CD4-positive, alpha-beta T cell treated with Interleukin-17A for 1 hour (primary cell): ENCODE data around the gene ROBO1.

Experiments used
- DNase-seq: peaks from one replicate; pipeline ENCODE4 v3.0.0-alpha.2; 2020

The ROBO1 gene

DNA sequence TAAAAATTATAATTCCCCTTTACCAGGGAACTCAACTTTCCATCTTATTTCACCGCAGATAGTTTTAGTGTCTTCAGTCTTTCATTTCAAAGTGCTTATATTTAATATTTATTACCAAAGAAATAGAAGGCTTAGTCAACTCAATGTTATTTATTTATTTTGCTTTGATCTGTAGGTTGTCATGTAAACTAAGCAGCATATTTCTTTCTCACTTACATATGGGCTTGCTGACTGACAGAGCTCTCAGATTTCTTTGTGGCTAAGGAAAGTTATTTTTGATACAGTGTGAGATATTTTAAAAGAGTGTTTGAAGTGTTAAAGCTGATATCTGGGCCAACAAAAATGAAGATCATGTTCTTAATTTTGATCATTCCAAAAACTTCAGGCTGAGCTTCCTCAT is 331.4 kb downstream of the ROBO1 start:
- no peak for DNase-seq

GRCh38 chr3:79427081-79427480 is 340.7 kb downstream of the ROBO1 start:
- no peak for DNase-seq

DNA sequence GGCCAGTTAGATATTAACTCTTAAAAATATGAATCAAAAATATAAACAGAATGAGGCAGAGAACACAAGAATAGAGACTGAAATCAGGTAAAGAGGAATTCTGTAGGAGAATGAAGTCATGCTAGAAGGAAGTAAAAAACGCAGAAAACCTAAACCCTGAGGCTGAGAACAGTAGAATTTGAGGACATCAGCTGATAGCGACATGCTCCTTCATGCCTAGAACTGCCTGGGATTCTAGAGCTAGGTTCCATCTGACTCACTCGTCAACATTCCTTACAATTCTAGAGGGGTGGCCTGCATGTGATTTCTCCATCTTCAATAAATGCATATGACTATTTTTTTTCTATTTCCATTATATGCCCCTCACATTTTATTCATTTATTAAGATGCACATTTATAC is 343.0 kb downstream of the ROBO1 start:
- DNase-seq, result no peak

DNA sequence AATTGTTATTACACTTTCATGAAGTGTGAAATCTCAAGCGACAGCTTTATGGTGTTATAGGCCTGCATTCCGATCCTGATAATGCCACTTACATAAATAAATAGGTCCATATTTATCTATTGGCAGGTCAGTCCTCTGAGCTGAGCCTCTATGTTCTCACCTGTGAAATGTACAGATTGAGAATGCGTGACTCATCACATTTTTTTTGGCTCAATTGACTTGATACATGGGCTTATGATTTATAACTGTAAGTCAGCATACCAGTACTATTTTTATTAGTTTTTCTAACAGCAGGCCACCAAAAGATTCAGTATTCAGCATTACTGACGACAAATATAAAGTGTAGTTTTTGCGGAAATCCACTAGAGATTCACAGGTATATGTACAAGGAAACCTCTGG is 344.4 kb downstream of the ROBO1 start:
- DNase-seq, result no peak

DNA sequence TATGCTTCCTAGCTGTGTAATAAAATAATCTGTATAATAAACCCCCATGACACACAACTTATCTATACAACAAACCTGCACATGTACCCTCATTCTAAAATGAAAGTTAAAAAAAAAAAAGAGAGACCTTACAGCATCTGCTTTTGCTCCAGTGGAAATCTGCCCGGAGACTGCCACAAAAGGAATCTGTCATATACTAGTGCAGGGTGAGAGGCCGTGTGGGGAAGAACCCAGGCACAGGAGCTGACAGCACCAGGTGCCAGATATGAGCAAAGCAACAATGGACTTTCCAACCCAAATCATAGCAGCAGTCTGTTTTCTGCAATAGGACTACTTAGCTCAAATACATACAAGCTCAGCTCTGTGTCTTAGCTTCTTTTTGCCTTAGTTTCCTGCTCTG is 346.5 kb downstream of the ROBO1 start:
- no peak for DNase-seq

DNA sequence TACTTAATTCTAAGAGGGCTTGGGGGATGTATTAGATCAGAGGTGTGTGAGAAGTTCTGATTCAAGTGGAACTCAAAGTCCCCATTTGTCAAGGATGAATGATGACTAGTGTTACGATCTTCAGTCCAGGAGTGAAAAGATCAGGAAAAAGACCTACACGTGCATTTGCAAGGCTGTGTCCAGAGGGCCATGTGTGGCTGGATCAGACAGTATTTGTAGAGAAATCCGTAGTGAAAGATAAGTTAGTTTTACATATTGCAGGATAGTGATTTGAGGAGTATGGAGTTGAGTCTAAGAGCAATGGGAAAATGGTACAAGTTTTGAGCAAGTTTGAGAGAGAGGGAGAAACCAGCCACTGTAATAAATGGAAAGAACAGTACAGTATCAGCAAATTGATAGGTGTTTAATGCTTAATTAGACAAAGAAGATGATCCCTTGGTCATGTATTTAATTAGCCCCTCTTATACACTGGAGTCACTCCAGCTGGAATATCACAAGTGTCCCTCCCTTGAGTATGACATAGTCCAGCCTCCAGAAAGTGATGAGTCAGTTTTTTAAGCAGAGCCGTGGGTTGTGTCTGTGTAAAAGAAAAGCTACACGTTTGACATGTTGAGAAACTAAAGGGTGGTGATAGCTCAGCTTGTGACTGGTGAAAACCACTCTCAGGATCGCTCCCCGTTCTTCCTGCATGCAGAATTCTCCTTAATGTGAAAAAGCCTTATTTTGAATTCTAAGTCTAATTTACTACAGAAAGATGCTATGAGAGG is 348.8 kb downstream of the ROBO1 start:
- no peak for DNase-seq

DNA sequence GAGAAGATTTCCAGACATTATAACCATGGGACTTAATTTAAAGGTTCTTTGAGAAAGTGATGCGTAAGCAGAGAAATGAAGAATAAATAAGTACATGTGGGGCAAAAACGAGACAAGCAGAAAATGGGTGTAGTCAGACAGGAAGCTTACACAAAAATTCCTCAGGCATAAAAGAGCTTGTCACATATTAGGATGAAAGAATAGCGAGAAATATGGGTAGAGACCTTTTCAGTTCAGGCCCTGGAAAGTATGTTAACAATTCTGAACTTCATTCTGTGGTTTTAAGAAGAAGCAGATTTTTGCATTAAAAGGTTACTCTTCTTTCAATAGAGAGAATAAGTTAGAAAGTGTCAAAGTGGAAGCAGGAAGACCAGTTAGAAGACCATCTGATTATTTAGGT is 352.4 kb downstream of the ROBO1 start:
- no peak for DNase-seq

DNA sequence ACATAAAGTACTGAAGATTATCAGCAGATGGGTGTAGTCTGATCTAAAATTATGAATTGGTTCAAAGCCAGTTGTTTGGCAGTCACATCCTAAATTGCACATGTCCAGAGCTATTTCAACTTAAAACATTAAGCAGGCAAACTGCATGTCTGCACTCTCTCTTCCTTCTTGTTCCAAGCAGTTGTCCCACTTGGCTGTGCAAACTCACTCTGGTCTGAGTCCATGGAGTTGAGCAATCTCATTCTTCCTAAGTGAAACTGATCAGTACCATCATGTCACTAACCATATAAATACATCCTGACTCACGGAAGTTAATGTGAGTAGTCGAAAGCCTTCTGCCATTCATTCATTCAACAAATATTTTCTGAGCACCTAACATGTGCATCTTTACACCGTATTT is 353.0 kb downstream of the ROBO1 start:
- DNase-seq, result no peak

DNA sequence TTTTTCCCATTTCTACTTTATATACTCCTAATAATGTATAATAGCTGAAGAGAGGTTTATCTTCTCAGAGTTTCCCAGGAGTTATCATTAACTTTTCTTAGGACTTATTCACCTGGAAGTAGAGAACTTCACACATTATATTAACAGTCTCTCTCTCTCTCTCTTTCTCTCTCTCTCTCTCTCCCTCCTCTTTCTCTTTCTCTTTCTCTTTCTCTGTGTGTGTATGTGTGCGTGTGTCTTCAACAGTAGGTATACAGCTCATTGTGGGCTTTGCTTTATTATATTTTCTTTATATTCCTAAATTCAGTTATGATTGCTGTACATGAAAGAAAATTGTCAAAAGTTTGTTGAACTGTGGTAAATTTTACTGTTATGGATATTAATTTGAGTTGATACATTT is 353.8 kb downstream of the ROBO1 start:
- DNase-seq, result no peak

- no peak for DNase-seq
Measured at GRCh38 chr3:79412537-79412936, 355.3 kb downstream of the ROBO1 start.

- DNase-seq, result no peak
Measured at GRCh38 chr3:79410617-79411016, 357.2 kb downstream of the ROBO1 start.

DNA sequence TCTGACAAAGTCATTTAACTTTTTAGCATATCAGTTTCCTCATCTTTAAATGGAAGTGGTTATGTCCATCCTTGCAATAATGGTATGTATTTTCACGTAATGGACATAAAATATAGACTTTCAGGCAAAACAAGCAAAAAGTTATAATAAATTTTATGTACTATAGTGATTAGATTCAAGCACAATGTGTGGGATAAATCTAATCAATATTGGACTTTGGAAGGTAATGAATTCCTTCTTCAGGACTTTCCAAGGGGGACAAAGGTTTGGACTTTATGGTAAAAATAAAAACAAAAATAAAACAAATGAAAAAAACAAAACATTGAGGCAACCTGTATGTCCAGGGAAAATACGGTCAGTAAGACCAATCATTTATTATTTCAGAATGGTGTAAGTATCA is 357.7 kb downstream of the ROBO1 start:
- no peak for DNase-seq

DNA sequence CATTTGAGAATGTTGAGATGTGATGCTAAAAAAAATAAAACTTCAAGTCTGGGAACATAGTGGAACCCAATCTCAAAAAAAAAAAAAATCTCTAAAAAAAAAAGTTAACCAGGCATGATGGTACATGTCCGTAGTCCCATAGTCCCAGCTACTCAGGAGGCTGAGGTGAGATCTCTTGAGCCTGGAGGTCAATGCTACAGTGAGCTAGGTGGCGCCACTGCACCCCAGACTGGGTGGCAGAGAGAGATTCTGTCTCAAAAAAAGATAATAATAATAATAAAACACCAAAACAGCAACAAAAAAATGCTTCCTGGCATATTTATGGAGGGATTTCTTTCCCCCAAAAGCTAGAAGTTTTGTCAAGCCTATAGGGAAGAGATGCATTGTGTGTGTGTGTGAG is 361.6 kb downstream of the ROBO1 start:
- DNase-seq, result no peak

DNA sequence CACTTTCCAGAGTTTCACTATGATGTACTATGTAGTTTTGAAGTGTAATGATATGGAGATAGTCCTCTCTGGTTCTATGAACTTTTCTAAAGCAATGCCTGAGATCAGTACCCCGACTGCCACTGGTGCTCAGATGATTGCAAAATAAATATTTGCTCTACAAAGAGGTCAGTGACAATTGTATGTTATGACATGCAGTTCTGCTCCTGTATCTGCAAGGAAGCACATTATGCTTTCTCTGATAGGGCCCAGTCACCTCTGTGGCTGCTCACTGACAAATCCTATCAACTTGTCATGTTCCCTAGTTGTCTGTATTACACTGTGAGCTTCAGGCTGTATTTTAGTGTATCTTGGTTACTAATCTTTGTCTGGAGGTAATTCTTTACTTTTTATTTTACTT is 362.6 kb downstream of the ROBO1 start:
- DNase-seq, result no peak

GRCh38 chr3:79396595-79396994 is 371.2 kb downstream of the ROBO1 start:
- DNase-seq, result no peak

- DNase-seq, result no peak
Measured at GRCh38 chr3:79392479-79392878, 375.3 kb downstream of the ROBO1 start.

DNA sequence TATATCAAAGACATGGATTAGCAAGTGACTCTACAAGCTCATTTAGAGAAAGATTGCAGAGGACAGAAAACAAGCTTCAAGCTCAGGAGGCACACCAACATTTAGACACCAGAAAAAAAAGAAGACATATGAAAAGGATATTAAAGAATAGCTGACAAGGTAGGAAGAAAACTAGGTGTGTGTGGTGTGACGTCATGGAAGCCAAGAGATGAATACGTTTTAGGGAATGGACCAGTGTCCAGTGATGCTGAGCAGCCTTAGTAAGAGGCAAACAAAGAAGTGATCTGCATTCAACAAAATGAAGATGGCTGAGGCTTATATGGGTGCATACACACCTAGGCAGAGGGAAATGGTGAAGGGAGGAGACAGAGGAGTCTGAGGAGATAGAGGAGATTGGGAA is 377.4 kb downstream of the ROBO1 start:
- DNase-seq, result no peak

- DNase-seq, result no peak
Measured at GRCh38 chr3:79385211-79385610, 382.6 kb downstream of the ROBO1 start.

GRCh38 chr3:79383402-79384012 is 384.3 kb downstream of the ROBO1 start:
- DNase-seq, result no peak

DNA sequence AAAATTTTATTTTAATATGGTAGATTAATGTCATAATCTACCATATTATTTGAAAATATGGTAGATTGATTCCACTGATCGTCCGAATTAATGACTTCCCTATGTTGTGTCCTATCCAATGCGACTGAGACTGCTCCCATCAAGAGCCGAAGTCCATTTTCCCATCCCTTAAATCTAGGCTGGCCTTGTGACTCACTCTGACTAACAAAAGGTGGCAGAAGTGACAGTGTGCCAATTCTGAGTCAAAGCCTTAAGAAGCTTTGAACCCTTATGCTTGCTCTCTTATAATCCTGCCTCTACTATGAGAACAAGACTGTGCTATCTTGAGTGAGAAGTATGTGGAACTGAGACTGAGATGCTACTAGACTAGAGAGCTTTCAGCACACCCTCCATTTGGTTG is 387.2 kb downstream of the ROBO1 start:
- DNase-seq, result no peak

DNA sequence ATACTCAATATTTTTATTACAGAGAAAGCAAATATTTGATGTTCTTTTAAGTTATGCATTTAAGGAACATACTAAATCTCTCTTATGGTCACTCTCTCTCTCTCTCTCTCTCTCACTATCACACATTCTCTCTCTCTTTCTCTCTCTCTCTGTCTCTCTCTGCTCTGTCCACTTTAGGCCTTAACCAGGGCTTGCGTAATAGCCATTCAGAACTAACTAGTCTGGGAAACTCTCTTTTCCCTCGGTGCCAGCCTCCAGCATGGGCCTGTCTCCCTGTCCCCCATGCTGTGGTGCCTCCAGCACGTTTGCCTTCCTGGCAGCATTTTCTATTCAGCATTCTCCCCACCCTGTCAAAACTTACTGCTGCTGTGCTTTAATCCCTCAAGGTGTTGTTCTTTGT is 389.7 kb downstream of the ROBO1 start:
- no peak for DNase-seq

DNA sequence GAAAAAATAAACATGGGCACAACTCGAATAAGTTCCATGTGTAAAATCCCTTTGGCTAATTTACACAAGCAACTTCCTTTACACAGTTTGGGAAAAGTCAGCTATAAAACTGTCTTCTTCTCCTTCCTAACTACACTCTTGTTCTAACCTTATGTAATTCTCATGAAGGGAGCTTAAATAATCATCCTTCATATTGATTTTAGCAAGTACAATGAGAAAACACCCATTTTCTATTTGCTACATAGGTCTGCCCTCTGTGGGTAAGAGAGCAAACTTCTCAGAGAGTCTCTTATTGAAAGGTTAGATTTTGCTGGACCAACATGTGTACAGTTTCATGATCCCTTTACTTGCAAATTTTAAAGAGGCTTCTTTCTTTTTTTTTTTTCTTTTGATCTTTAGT is 398.5 kb downstream of the ROBO1 start:
- no peak for DNase-seq

DNA sequence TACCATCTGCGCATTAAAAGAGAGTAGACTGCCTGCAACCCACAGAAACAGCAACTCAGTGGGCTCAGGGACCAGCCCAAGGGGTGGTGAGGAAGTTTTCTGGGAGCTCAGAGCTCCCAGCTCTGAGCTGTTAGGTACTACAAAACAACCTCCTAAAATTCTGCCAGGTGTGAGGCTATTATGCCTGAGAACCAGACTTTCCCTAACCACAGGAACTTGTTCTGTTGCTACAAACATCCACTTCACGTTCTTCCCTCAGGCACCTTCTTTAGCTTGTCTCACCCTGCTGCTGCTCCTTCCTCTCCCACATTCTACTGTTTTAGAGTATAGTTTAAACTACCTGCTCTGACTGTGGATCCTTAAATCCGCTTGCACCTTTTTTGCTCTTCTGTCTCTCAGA is 399.4 kb downstream of the ROBO1 start:
- no peak for DNase-seq

DNA sequence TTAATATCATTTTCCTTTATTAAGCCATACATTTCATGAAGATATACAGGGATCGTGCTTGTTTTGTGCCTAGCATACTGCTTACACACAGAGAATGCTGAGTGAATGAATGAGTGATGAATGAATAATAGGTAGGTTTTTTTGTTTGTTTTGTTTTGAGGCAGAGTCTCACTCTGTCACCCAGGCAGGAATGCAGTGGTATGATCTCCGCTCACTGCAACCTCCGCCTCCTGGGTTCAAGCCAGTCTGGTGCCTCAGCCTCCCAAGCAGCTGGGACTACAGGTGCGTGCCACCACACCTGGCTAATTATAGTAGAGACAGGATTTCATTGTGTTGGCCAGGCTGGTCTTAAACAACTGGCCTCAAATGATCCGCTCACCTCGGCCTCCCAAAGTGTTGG is 400.0 kb downstream of the ROBO1 start:
- no peak for DNase-seq

- no peak for DNase-seq
Measured at GRCh38 chr3:79367066-79367465, 400.7 kb downstream of the ROBO1 start.
